Measurements from ENCODE around the gene PRKACA.

DNA sequence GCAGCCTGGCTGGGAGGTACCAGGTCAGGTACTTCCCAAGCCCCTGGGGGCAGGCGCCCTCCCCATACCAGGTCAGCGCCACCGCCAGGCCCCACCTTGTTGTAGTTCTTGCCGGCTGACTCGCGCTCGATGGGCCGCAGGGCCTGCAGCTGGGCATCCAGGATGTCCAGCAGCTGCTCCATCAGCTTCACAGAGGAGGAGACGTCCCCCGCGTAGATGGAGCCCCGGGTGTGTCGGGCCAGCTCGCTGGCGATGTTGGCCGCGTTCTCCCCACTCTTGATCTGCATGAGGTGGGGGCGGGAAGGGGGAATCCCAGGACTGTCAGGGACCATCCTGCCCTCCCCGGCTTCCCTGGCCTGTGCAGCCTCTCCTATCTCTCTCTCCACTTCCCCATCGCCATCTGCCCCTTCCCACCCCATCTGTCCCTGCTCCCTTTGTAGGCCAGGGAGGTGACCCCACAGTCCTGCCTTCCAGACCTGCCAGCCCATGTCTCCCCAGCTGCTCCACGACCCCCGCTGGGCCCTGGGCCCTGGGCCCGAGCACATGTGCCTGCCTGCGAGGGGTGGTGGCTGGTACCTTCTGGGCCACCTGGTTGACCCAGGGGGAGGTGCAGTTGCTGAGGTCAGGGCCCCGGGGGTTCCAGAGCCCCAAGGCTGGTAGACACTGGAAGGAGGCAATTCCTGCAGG is 42.6 kb upstream of the PRKACA start:
- TF ChIP-seq CTCF (conservative IDR thresholded peaks at IDR 0.05 in 1 of 2, IDR thresholded peaks at IDR 0.05 in 1 of 2; ENCODE audit: low read depth in 1 of 2, low read length in 2 of 2) (no peak), EZH2 (IDR thresholded peaks at IDR 0.05; ENCODE audit: low read length, missing control alignments) (no peak)

Data from fibroblast of lung (primary cell).